Spleen (tissue), 7 donors: ENCODE results near the gene NLRP1.

Experiments used
- POLR2A ChIP-seq, 3 donors: fragments of 450-650 bp; IDR thresholded peaks; one replicate each; pipeline ENCODE4 v1.5.1; 2017; ENCODE audit warnings: antibody characterized with exemption in 3 of 3, mild to moderate bottlenecking in 1 of 3
- TF ChIP-seq, protein P1 (sequence below), 11 experiments: fragments of 200-600 bp in 7 of 11; fragments of 450-650 bp in 4 of 11; sonication (generic) in 4 of 11; IDR thresholded peaks in 8 of 11; conservative IDR thresholded peaks in 3 of 11; 1 replicate in 7 of 11; 2 replicates in 4 of 11; pipeline versions ENCODE4 v1.4.0 to v1.8.0; 2016 to 2021; ENCODE audit warnings: antibody characterized with exemption in 11 of 11, inconsistent platforms in 4 of 11, mild to moderate bottlenecking in 1 of 11
- donor health status: DM: no; HTN: no; CAD: no; lungs with moderate emphysema.
- donor health status: DM: no; HTN: no; CAD: no.
- donor health status: DM: no; HTN: no; CAD: no.

DNA sequence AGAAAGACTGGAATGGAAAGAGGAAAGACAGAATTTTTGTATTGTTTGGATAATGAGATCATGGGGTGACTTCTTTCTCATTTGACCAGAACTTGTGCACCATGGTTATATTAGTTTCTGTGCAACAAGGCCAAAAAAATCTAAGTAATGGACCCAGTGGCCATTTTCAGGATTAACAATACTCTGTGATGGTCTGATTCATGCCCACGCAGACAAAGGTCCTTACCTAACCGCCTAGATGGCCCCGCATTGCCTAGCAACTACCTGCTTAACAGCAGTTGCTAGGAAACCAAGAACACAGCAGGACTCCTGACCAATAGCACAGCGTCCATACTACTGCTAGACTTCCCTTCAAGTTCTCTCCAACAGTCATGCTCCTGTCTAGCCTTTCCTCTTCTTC is 75.5 kb downstream of the NLRP1 start:
- TF ChIP-seq, protein P1, sequence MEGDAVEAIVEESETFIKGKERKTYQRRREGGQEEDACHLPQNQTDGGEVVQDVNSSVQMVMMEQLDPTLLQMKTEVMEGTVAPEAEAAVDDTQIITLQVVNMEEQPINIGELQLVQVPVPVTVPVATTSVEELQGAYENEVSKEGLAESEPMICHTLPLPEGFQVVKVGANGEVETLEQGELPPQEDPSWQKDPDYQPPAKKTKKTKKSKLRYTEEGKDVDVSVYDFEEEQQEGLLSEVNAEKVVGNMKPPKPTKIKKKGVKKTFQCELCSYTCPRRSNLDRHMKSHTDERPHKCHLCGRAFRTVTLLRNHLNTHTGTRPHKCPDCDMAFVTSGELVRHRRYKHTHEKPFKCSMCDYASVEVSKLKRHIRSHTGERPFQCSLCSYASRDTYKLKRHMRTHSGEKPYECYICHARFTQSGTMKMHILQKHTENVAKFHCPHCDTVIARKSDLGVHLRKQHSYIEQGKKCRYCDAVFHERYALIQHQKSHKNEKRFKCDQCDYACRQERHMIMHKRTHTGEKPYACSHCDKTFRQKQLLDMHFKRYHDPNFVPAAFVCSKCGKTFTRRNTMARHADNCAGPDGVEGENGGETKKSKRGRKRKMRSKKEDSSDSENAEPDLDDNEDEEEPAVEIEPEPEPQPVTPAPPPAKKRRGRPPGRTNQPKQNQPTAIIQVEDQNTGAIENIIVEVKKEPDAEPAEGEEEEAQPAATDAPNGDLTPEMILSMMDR (IDR thresholded peaks at IDR 0.05 in 8 of 11, conservative IDR thresholded peaks at IDR 0.05 in 3 of 11): no peak
- TF ChIP-seq POLR2A (IDR thresholded peaks at IDR 0.05): no peak
